HCT116 (cell line): ENCODE results near the gene GPATCH8. TPM values are rescaled to one million over a fixed set of nuclear protein-coding genes. Genes with fewer than 3 reads are reported as not detected.

Experiments used
- ATAC-seq: fragments of 200-7000 bp; cut with Tn5 transposase; 2 replicates; pipeline ENCODE4 v1.9.1; 2020; ENCODE audit warnings: mild to moderate bottlenecking, moderate library complexity
- BruUV-seq: library from RNA; stranded (reverse); fragments of 400-500 nt; replicated peaks from 2 replicates; lab custom pipeline; 2021; lab: Mats Ljungman, UMichigan
- CTCF ChIA-PET: fragments of 300-600 bp; sonication (Branson Sonifier 250); formaldehyde crosslinking; loops from one replicate; lab custom pipeline; 2021; ENCODE audit warnings: antibody characterized with exemption; lab: Charles Lee
- POLR2A ChIA-PET: fragments of 300-600, 350-600 bp; sonication (Branson Sonifier 250); formaldehyde crosslinking; loops from one replicate; lab custom pipeline; 2021; ENCODE audit warnings: antibody characterized with exemption; lab: Charles Lee
- RAD21 ChIA-PET, 2 experiments: fragments of 300-600 bp; sonication (Branson Sonifier 250); formaldehyde crosslinking; loops; one replicate each; lab custom pipeline; 2023; ENCODE audit warnings: low total read pairs in 2 of 2; ENCODE audit not compliant: uncharacterized antibody in 2 of 2, unreplicated experiment in 2 of 2, low non-redundant PET in 1 of 2; lab: Charles Lee
- DNase-seq: peaks from one replicate; pipeline ENCODE4 v3.0.0-alpha.2; 2010; ENCODE audit warnings: low read depth, low spot score
- H2AFZ ChIP-seq: fragments of 200-600 bp; shearing (Covaris generic), sonication (generic); 2 replicates; pipeline ENCODE4 v1.6.1; 2017; ENCODE audit warnings: low read depth, mixed run types, mixed read lengths, antibody characterized with exemption, low read length; ENCODE audit not compliant: poor library complexity, severe bottlenecking
- H3K27ac ChIP-seq: 2 replicates; pipeline ENCODE4 v1.5.1; 2012; ENCODE audit warnings: low read depth, low read length
- H3K27me3 ChIP-seq: fragments of 200-600 bp; sonication (generic); 2 replicates; pipeline ENCODE4 v1.6.1; 2016; ENCODE audit warnings: mixed run types, low read length, mixed read lengths; ENCODE audit not compliant: insufficient read depth
- H3K36me3 ChIP-seq, 2 experiments: fragments of 200-500 bp in 1 of 2; fragments of 200-600 bp in 1 of 2; sonication (Bioruptor generic) in 1 of 2; sonication (generic) in 1 of 2; 2 replicates each; pipeline versions ENCODE4 v1.5.1 to v1.6.1; 2014 to 2016; ENCODE audit warnings: low read length in 2 of 2, inconsistent platforms in 1 of 2, mixed read lengths in 1 of 2, mixed run types in 1 of 2; ENCODE audit not compliant: insufficient read depth in 2 of 2, control insufficient read depth in 1 of 2
- H3K4me1 ChIP-seq, 2 experiments: fragments of 200-600 bp in 1 of 2; sonication (generic) in 1 of 2; 2 replicates each; pipeline versions ENCODE4 v1.5.1 to v1.6.1; 2012 to 2017; ENCODE audit warnings: low read length in 2 of 2, inconsistent platforms in 1 of 2, mild to moderate bottlenecking in 1 of 2, mixed read lengths in 1 of 2, mixed run types in 1 of 2, moderate library complexity in 1 of 2; ENCODE audit not compliant: insufficient read depth in 2 of 2, control insufficient read depth in 1 of 2
- H3K4me2 ChIP-seq: fragments of 200-600 bp; sonication (generic); 2 replicates; pipeline ENCODE4 v1.6.1; 2017; ENCODE audit warnings: mixed run types, low read length, mixed read lengths
- H3K4me3 ChIP-seq, 2 experiments: fragments of 200-600 bp in 1 of 2; sonication (generic) in 1 of 2; replicated peaks in 1 of 2; 2 replicates each; pipeline ENCODE4 v1.5.1; 2011 to 2016; ENCODE audit warnings: low read length in 2 of 2, control low read depth in 1 of 2, low read depth in 1 of 2, mild to moderate bottlenecking in 1 of 2, mixed read lengths in 1 of 2, mixed run types in 1 of 2
- H3K79me2 ChIP-seq: fragments of 200-600 bp; sonication (generic); 2 replicates; pipeline ENCODE4 v1.6.1; 2017; ENCODE audit warnings: mild to moderate bottlenecking, mixed run types, low read length, moderate library complexity, mixed read lengths; ENCODE audit not compliant: insufficient read depth
- H3K9ac ChIP-seq: fragments of 200-600 bp; sonication (generic); 2 replicates; pipeline ENCODE4 v1.6.1; 2016; ENCODE audit warnings: low read length, mixed read lengths
- H3K9me2 ChIP-seq: fragments of 200-600 bp; sonication (generic), shearing (Covaris generic); 2 replicates; pipeline ENCODE4 v1.6.1; 2017; ENCODE audit warnings: mixed run types, mild to moderate bottlenecking, moderate library complexity; ENCODE audit not compliant: insufficient read depth
- H3K9me3 ChIP-seq, 2 experiments: fragments of 200-500 bp in 1 of 2; fragments of 200-600 bp in 1 of 2; sonication (Bioruptor generic) in 1 of 2; sonication (generic) in 1 of 2; 2 replicates each; pipeline ENCODE4 v1.6.1; 2014 to 2017; ENCODE audit warnings: low read length in 2 of 2, mixed read lengths in 2 of 2, inconsistent platforms in 1 of 2, low read depth in 1 of 2, mild to moderate bottlenecking in 1 of 2, mixed run types in 1 of 2, moderate library complexity in 1 of 2; ENCODE audit not compliant: control insufficient read depth in 1 of 2, insufficient read depth in 1 of 2
- H4K20me1 ChIP-seq: fragments of 200-600 bp; sonication (generic), shearing (Covaris generic); 2 replicates; pipeline ENCODE4 v1.6.1; 2017; ENCODE audit warnings: mixed run types, mild to moderate bottlenecking, moderate library complexity; ENCODE audit not compliant: insufficient read depth
- CTCF ChIP-seq, 3 experiments: fragments of 200-600 bp in 1 of 3; sonication (generic) in 1 of 3; IDR thresholded peaks in 2 of 3; conservative IDR thresholded peaks in 1 of 3; 2 replicates each; pipeline ENCODE4 v1.5.1; 2012 to 2017; ENCODE audit warnings: low read depth in 2 of 3, low read length in 2 of 3, antibody characterized with exemption in 1 of 3, borderline replicate concordance in 1 of 3, control low read depth in 1 of 3, mild to moderate bottlenecking in 1 of 3, mixed read lengths in 1 of 3, mixed run types in 1 of 3, moderate library complexity in 1 of 3; ENCODE audit not compliant: insufficient read depth in 1 of 3
- ZFX ChIP-seq: fragments of 450-650 bp; IDR thresholded peaks from 2 replicates; pipeline ENCODE4 v1.6.1; 2017
- intact Hi-C: fragments of 100-400 bp; cut with micrococcal nuclease; formaldehyde crosslinking; loops from 2 replicates; pipeline ENCODE4 v1.10.0; 2022
- total RNA-seq: library from RNA; stranded (reverse); gene quantifications from one replicate; pipeline ENCODE4 v1.2.1, GENCODE V29; 2021; ENCODE audit not compliant: unreplicated experiment

The GPATCH8 gene
- total RNA-seq, 1 experiment from 2014 or later: 28.7 TPM

DNA sequence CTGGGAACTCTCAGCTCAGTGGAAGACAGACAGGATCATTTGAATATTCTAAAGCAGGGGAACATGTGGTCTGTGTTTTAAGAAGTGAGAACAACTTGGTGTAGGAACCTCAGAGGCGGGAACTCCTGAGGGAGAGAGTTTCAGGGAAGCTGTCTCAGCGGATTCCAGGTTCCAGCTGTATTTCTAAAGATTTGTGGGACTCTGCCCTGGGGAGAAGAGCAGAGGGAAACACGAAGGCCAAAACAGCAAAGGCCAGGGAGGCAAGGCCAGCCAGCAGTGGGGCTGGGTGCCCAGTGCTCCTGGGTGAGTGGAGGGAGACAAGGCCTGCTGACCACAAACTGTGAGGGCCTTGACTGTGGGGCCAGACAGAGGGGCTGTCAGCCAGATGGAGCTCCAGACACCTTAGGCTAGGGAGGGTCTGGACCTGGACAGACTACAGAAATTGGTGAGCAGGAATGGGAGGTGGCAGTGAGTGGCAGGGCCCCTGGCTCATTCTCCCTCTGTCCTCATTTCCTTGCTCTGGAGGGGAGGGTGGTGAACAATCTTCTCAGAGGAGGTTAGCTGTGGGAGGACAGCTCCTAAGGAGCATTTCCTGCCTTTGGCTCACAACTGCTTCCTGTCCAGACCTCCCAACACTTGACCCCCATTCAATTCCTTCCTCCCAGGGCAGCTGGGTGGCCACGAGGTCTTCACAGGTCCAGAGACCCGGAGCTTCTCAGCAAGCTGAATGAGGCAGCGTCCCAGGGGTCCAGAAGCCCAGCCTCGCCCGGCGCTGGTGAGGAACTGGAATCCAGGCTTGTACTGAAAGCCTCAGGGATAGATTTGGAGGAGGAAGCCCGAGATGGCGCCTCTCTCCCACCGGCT is 33.1 kb upstream of the GPATCH8 start:
- Histone ChIP-seq H4K20me1 (no peaks in the 10 kb centered on the region), H3K36me3 (no peaks in the 10 kb centered on the region), H3K27me3 (no peaks in the 10 kb centered on the region), H3K4me2 (no peak overlapping the region), H3K9ac (no peak overlapping the region), H3K4me3 (no peak overlapping the region), H3K27ac (no peak overlapping the region), H3K9me3 (no peaks in the 10 kb centered on the region), H3K4me1 (peaks cover 6 to 28% of the 10 kb centered on the region in 2 experiments; a peak in 3 of 4 replicates), H3K9me2 (no peaks in the 10 kb centered on the region), H2AFZ (no peak overlapping the region), H3K79me2 (no peaks in the 10 kb centered on the region)
- ATAC-seq (no peak), DNase-seq (no peak)
- intact Hi-C loops: no loop called here
- CTCF ChIA-PET: interaction anchor here (1.1 to 1.2 kb wide), 2 partner anchors 13 to 21 kb away, joined by 3 to 5 read pairs; partner anchors contain the start of gene FZD2
- TF ChIP-seq CTCF (IDR thresholded peaks at IDR 0.05 in 2 of 3, conservative IDR thresholded peaks at IDR 0.05 in 1 of 3; ENCODE audit: borderline replicate concordance in 1 of 3, insufficient read depth in 1 of 3, low read depth in 2 of 3, low read length in 2 of 3) (no peak), ZFX (peak; percentile 27; the same call in 1 of the 2 replicates)
- RAD21 ChIA-PET: interaction anchor here in 1 of 2 experiments (0.6 kb wide), 1 partner anchor 224 kb away, joined by 3 read pairs; no protein-coding TSS in a partner anchor
- BruUV-seq: no TSS peak
- POLR2A ChIA-PET: no interaction called here
